AG04449 (cell line): ENCODE measurements around the gene THYN1.
"Not testable (repeated sequence)": the region's sequence is repeated elsewhere in the genome, so short reads cannot be mapped to it uniquely, and the experiment has no call there.

Experiments used
- CTCF ChIA-PET: fragments of 350-600 bp; formaldehyde crosslinking; extraction: SDS; loops from one replicate; lab custom pipeline; 2021; ENCODE audit warnings: antibody characterized with exemption; lab: Yijun Ruan, JAX
- POLR2A ChIA-PET: fragments of 400-600, 350-600 bp; formaldehyde crosslinking; extraction: SDS; loops from one replicate; lab custom pipeline; 2020; ENCODE audit warnings: antibody characterized with exemption, inconsistent platforms; lab: Yijun Ruan, JAX
- DNase-seq: peaks from one replicate; pipeline ENCODE4 v3.0.0-alpha.2; 2010; ENCODE audit warnings: low read depth, low spot score
- H3K4me3 ChIP-seq: 2 replicates; pipeline ENCODE4 v1.5.1; 2011; ENCODE audit warnings: low read depth, mild to moderate bottlenecking, control low read depth, low read length
- CTCF ChIP-seq: IDR thresholded peaks from one replicate; pipeline ENCODE4 v1.5.1; 2011; ENCODE audit warnings: mild to moderate bottlenecking, moderate library complexity, low read length, control low read depth, inconsistent platforms; ENCODE audit not compliant: insufficient read depth; ENCODE audit errors: missing control alignments

Gene THYN1

GRCh38 chr11:134290646-134291045 is 37.5 kb upstream of the THYN1 start:
- no peak for TF ChIP-seq CTCF
- no peak overlapping the region for H3K4me3 ChIP-seq
- CTCF ChIA-PET: no interaction called here
- no peak for DNase-seq
- POLR2A ChIA-PET: no interaction called here

GRCh38 chr11:134289789-134290188 is 36.6 kb upstream of the THYN1 start:
- TF ChIP-seq CTCF: no peak
- POLR2A ChIA-PET: no interaction called here
- CTCF ChIA-PET: no interaction called here
- H3K4me3 ChIP-seq: no peak overlapping the region
- DNase-seq: no peak

- TF ChIP-seq CTCF: no peak
- ChIA-PET CTCF (no interaction called here), POLR2A (no interaction called here)
- H3K4me3 ChIP-seq: no peak overlapping the region
- no peak for DNase-seq
Observed at GRCh38 chr11:134289167-134289566, 36.0 kb upstream of the THYN1 start.

GRCh38 chr11:134288486-134288885 is 35.3 kb upstream of the THYN1 start:
- TF ChIP-seq CTCF: no peak
- POLR2A ChIA-PET: no interaction called here
- CTCF ChIA-PET: interaction anchor here (0.8 kb wide), 1 partner anchor 15 kb away, joined by 3 read pairs; no protein-coding TSS in a partner anchor
- DNase-seq: no peak
- H3K4me3 ChIP-seq: no peak overlapping the region

GRCh38 chr11:134287561-134287960 is 34.4 kb upstream of the THYN1 start:
- ChIA-PET POLR2A (no interaction called here), CTCF (interaction anchor here (0.8 kb wide), 1 partner anchor 14 kb away, joined by 3 read pairs; no protein-coding TSS in a partner anchor)
- DNase-seq: no peak
- H3K4me3 ChIP-seq: no peak overlapping the region
- TF ChIP-seq CTCF: no peak

- DNase-seq, CTCF ChIA-PET, H3K4me3 ChIP-seq, POLR2A ChIA-PET: not testable (repeated sequence)
Observed at GRCh38 chr11:134284349-134284748, 31.2 kb upstream of the THYN1 start.

- CTCF ChIA-PET: no interaction called here
- POLR2A ChIA-PET: no interaction called here
- no peak overlapping the region for H3K4me3 ChIP-seq
- no peak for TF ChIP-seq CTCF
- DNase-seq: no peak
Observed at GRCh38 chr11:134283461-134284230, 30.5 kb upstream of the THYN1 start.
